OCI-LY7 (cell line): Measurements from ENCODE around the gene HMGB3.

Experiments used
- CTCF ChIP-seq: fragments of 200-600 bp; sonication (generic); conservative IDR thresholded peaks from 2 replicates; pipeline ENCODE4 v1.5.1; 2014; ENCODE audit warnings: mild to moderate bottlenecking, antibody characterized with exemption, low read length, moderate library complexity, mixed read lengths
- EZH2phosphoT487 ChIP-seq: fragments of 200-600 bp; sonication (generic); IDR thresholded peaks from 2 replicates; pipeline ENCODE4 v1.6.1; 2018; ENCODE audit warnings: low read depth, borderline replicate concordance, mild to moderate bottlenecking, mixed run types, antibody characterized with exemption, low read length, moderate library complexity, mixed read lengths

GRCh38 chrX:150966235-150966634 lies 16.9 kb upstream of the HMGB3 start:
- TF ChIP-seq CTCF (no peak), EZH2phosphoT487 (no peak)
